ENCODE results near the gene TAF8.
A peak's percentile ranks its signal among the peaks of the same experiment; 100 is the strongest.

Gene TAF8

DNA sequence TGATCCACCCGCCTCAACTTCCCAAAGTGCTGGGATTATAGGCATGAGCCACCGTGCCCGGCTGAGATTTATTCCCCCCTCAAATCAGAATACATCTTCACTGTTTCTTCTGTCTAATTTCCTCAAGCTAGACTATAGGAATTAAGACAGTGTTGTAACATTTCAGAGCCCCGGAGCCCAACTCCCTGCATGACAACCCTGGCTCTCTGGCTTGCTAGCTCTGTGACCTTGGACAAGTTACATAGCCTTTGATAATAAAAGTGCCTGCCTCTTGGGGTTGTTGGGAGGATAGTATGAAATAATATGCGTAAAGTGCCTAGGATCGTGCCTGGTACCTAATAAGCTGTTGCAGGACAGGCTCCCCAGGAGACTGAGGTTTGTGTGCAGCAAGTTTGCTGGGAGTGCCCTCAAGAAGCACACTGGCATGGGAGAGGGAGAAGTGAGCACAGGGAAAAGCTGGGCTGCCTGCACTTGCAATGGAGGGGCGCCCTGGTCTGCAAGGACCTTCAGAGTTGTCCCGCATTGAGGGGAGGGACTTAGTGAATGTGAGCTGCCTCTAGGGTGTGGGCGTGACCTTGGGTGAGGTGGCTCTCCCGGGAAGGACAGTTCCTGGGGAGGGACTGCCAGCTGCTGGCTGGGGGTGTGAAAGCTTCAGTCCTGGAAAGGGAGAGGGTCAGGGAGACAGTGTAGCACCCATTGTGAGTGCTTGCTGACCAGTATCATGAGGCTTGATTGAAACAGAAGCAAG, 43.4 kb downstream of the TAF8 start:
- no peak for DNase-seq (ENCODE audit: low read depth, low spot score)
- no peak overlapping the region for H3K27ac ChIP-seq

DNA sequence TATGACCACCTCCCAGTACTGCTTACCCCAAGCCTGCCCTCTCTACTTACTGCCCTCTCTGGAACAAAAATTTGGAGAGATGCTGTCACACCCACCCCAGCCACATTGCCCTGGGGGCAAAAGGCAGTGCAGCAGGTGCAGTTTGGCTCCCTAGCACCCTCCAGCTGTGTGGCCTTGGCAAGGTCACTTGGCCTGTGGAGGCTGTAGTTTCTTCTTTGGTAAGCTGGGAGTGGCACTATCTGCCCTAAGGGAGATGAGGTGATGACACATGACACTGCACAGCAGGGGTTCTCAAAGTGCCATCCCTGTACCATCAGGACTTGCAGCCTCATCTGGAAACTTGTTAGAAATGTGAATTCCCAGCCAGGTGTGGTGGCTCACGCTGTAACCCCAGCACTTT, 44.8 kb downstream of the TAF8 start:
- peak overlapping the region; percentile 28 for H3K27ac ChIP-seq
- no peak for DNase-seq (ENCODE audit: low read depth, low spot score)

DNA sequence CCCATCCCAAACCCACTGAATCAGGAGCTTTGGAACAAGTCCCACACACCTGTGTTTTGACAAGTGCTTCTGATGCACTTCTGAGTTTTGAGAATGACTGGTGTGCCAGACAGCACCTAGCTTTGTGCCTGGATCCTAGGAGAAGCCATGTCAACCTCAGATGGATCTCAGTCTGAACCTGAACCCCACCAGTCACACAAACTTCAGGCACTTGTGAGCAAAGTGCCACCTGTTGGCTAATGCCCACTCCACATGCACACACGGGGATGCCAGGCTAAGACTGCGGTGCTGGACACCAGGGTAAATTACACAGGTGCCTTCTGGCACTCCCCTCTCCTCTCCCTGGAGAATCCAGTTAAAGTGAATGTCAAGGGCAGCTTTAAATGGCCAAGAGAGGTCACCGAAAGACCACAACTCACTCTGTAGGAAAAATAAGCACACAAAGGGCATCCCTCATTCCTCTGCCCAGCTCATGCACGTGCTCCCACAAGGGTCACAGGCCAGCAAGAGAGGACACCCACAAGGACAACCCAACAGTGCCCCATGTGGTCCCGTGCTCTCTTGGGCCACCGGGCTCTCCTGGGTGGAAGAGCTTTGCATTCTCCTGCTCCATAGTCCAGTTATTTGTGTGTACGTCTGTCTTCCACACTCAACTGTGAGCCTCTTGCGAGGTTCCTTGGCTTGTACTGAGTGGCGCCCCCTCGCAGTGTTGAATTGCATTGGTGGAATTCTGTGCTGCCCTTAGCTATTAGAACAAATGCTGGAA, 45.6 kb downstream of the TAF8 start:
- no peak for DNase-seq (ENCODE audit: low read depth, low spot score)
- peak overlapping the region; percentile 28 for H3K27ac ChIP-seq

DNA sequence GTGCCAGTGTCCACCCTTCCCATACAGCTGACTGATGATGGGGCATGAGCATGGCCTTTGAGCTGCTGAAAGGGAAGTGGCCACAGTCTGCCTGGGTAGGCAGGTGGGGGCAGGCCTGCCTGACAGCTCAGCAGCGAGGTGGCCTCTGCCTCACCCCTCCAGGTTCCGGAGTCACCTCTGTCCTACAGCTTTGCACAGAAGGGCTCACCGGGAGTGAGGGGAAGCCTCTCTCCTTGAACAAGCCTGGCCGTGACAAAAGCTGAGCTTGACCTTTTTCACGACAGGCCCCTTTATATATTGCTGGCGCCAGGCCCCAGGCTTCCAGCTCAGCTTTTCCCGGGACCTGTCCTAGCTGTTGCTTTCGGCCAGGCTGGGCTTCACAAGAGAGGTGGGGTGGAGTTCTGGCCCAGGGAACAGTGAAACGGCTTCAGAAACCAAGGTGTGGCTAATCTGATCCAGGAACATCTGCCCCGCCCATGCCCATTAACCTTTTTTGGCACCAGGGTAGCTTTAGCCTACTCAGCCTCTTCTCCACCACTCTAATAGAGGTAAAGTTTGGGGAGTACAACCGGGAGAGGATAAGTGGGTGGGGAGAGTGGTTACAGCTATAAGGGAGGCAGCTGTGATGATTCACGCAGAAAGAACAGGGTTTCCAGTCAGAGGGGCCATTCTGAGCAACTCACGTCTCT, 49.2 kb downstream of the TAF8 start:
- peak overlapping the region; percentile 92 for H3K27ac ChIP-seq
- peak; percentile 70 for DNase-seq (ENCODE audit: low read depth, low spot score)

DNA sequence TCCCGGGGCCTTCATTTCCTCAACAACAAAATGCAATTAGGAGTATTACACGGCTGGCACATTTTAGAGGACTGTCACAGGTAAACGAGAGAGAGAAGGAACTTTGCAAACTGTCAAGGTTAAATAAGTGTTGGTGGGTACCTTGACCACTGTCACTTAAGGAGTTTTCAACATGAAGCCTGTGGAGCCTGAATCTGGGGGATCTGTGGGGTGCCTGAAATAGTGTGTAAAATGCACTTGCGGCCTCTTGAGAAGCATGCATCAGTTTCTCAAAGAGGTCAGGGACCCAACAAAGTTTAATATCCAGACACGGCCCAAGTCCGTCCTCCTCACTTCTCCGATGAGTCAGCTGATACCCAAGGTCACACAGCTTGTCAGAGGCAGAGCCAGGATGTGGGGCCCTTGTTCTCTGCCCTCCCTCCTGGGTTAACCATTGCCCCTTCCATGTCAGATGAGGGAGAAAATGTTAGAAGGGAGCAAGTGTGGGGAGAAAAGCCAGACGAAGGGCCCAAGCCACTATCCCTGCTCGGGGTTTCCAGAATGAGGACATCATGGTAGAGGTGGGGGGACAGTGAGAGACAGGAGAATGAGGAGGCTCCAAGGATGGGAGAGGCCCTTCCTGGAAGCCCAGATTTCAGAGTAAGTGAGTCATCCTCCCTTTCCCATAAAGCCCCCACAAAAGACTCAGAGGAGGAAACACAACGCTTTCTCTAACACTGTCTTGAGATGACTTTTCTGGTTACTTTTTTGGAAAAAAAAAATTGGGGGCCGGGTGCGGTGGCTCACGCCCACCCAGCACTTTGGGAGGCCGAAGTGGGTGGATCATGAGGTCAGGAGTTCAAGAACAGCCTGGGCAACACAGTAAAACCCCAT, 49.9 kb downstream of the TAF8 start:
- H3K27ac ChIP-seq, result peak overlapping the region; percentile 92

DNA sequence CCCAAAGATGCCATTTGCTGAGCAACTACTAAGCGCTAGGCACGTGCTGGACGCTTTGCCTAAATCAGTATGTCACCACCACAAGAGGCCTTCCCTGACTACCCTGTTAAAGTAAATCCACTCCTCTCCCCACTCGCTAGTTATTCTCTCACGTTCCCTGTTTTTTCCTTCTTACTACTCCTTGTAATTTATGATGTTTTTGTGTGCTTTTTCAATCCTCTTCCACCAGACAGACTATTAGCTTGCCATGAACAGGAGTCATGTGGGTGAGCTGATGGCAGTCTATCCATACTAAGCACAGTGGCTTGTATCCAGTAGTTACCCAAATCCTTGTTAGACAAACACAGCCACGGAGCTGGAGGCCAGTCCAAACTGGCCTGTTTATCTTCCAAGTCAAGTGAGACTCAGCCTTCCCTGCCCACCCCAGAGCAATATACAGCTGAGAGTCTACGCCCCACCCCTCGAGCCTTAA, 50.9 kb downstream of the TAF8 start:
- no peak for DNase-seq (ENCODE audit: low read depth, low spot score)
- peak overlapping the region; percentile 92 for H3K27ac ChIP-seq

More for the DNA sequence above, 49.9 kb downstream of the TAF8 start:
- no peak for DNase-seq (ENCODE audit: low read depth, low spot score)

DNA sequence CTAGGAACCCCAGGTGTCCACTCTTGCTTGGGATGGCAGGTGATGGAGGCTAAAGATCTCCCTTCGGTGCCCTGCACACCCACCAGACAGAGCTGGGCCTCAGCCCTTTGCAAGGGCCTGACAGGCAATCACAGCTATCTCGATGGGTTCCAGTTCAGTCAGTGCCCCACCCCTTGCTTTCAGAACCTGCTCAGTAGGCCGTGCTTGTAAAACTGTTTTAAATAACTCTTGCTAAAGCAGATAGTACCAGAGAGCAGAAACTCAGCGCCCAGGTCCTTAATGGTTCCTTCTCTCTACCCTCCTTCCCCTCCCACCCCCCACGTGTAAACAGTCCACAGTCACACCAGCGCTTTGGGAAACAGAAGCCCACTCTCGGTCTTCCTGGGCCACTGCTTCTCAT, 52.9 kb downstream of the TAF8 start:
- H3K27ac ChIP-seq, result peak overlapping the region; percentile 92
- no peak for DNase-seq (ENCODE audit: low read depth, low spot score)

DNA sequence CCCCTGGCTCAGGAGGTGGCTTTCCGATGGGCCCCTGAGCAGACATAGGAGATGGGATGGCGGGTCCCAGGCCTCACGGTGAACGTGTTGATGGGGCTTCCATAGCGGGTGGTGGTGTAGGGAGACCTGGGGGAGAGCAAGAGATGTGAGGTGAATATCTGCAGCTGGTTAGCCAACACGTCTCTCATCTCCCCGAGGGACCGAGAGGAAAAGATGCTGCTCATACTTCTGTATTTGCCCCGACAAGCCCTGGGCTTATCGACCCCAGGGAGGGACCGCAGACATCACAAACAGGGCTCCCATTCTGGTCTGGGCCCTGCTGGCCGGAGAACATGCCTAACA, 53.4 kb downstream of the TAF8 start:
- no peak for DNase-seq (ENCODE audit: low read depth, low spot score)
- peak overlapping the region; percentile 92 for H3K27ac ChIP-seq

DNA sequence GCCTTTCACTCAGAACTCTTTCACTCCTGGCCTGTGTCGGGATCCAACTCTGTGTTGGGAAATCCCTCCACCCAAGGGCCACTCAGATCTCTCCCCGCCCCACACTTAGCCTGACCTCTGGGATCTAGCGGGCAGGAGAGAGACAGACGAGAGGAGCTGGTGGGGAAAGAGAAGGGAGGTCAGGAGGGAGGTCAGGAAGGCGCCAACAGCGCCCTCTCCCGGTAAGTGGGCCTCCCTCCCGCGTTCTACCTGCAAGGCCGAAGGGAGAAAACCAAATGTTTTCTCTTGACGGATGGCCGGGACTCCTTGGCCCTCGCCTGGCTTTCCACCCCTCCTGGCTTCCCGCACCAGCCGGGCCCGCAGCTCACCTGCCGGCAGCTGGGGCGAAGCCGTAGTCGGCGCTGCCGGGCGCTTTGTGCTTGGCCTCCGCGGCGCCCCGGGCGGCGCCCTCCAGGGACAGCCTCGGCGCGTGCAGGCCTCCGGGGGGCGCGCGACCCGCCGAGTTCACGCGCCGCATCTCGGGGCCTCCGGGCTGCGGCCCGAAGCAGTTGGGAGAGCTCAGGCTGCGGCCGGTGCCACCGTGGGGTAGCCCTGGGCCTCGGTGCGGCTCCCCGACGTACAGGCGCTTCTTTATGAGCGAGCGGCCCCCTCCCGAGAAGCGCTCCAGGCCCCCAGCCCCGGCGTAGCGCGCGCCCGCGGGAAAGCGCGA, 53.9 kb downstream of the TAF8 start:
- no peak for DNase-seq (ENCODE audit: low read depth, low spot score)
- H3K27ac ChIP-seq, result peak overlapping the region; percentile 92

DNA sequence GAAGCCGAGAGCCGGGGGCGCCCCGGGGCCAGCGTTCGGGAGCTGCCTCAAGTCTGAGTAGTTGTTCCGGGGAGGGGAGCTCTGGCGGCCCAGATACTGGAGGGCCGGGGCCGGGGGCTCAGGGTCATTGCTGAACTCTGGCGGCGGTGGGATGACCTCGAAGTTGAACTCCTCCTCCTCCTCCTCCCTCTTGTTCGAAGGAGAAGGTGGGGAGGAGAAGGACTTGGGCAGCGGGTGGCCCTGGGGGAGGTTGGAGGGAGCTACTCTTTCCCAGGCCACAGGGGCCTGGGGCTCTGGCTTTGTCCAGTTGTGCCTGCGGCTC, 54.4 kb downstream of the TAF8 start:
- DNase-seq (ENCODE audit: low read depth, low spot score), result no peak
- no peak overlapping the region for H3K27ac ChIP-seq

DNA sequence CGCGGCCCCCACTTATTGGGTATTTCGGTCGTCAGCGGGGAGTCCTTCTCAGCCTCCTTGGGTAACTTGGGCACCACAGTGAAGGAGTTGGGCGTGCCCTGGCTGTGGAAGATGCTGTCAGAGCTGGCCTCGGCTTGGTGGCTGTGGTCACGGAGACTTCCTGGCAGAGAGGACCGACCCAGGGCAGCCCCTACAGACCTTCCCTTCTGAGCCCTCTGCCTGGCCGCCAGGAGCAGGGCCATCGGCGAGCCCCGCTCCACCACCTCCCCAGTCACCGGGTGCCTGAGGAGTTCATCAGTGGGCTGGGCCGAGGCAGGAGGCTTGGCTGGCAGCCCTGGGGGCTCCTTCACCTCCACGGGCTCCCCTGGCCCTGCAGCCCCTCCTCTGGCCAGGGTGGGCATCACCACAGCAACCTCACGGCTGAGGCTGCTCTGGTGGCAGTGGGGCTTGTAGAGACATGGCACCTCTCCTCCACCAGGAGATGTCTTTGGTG, 54.9 kb downstream of the TAF8 start:
- DNase-seq (ENCODE audit: low read depth, low spot score), result no peak
- H3K27ac ChIP-seq, result no peak overlapping the region

DNA sequence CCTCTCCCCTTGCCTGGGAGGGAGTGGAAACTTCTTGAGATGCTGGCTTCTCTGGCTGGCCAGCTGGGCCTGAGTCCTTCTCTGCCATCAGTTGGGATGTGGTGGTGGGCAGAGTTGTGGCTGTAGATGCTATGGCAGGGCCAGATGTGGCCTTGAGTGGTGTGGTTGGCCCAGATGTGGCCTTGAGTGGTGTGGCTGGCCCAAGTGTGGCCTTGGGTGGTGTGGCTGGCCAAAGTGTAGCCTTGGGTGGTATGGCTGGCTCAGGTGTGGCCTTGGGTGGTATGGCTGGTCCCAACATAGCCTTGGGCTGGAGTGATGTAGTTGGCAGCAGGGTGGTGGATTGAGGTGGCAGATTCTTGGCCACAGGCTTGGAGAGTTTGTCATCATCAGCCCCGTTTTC, 55.4 kb downstream of the TAF8 start:
- no peak for DNase-seq (ENCODE audit: low read depth, low spot score)
- no peak overlapping the region for H3K27ac ChIP-seq

DNA sequence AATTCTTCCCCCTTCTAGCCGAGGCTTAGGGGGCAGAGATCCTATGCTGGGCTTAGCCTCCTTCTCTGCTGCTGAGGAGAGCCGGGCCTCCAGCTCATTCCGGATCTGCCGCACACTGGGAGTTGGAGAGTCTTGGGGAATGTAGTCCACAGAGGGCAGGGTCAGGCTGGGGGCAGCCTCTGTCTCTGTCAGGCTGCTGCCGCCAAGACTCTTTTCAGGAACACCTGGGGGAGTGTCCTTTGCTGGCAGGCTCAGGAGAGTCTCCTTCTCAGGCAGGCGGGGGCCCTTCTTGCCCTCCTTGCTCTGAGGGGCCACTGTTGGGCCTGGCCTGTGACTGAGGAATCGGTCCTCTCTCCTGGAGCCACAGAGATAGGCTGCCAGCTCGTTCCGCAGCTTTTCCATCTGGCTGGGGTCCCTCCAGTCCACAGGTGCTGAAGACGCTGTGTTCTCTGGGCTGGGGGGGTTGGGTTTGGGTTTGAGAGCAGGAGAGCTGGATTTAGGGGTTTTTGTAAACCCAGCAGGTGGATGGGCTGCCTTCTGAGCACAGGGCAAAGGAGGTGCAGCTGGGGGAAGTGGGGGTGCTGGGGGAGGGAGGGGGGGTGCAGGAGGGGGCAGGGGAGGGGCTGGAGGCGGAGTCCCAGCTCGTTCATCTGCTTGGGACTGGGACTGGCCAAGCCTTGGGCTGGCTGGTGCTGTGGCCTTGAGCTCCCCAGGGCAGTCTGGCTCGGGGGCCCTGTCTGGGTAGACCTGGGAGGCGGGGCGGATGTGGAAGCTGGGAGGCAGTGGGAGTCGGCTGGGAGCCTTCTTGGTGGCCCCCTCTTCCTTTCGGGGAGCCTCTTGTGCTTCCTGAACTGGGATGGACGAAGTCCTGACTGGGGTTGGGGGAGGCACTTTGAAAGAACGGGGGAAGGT, 56.0 kb downstream of the TAF8 start:
- no peak overlapping the region for H3K27ac ChIP-seq
- no peak for DNase-seq (ENCODE audit: low read depth, low spot score)

DNA sequence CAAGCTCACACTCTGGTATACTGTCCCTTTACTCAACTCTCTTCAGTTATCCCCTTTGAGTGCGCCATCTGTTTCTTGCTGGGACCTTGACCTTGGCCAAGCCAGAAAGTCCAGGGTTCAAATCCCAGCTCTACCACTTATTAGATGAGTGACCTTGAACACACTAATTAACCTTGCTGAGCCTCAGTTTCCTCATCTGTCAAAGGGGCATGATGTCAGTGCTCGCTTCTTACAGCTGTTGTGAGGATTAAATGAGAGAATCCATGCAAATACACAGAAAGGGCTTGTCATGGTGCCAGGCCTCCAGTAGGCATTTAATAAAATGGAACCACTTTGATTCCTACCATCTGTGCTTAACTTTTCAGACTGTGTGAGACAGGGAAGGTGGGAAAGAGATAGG, 57.7 kb downstream of the TAF8 start:
- no peak overlapping the region for H3K27ac ChIP-seq
- DNase-seq (ENCODE audit: low read depth, low spot score), result no peak

DNA sequence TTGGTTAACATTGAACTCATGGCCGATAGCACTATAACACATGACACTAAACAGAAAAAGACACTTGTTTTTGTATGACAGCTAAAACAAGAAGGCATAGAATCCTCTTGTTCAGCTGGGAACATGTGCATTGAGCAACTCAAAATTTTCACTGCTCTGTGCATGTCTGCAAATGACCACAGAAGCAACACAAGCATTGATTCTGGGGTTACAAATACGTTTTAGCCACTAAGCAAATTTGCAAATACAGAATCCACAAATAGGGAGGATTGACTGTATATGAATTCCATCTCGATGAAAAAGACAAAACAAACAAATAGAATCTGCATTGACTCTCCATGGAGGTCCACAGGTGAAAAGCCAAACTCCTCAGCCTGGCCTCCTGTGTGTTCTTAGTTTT, 60.4 kb downstream of the TAF8 start:
- no peak for DNase-seq (ENCODE audit: low read depth, low spot score)
- H3K27ac ChIP-seq, result no peak overlapping the region

DNA sequence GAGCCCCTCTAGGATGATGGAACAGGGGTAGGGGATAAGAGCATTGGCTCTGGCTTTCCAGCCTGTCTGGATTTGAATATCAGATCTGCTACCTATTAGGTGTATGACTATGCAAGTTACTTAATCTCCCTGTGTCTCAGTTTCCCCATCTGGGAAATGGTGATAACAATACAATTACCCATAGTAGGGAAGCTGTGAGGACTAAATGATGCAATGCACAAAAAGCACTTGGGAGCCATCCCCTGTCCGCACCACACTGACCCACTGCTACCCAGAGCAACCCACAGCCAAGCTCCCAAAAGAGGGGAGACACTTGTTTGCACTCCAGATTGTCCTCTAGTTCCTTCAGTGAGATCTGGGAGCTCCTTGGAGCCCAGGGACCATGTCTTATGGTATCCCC, 62.0 kb downstream of the TAF8 start:
- DNase-seq (ENCODE audit: low read depth, low spot score), result no peak
- no peak overlapping the region for H3K27ac ChIP-seq

DNA sequence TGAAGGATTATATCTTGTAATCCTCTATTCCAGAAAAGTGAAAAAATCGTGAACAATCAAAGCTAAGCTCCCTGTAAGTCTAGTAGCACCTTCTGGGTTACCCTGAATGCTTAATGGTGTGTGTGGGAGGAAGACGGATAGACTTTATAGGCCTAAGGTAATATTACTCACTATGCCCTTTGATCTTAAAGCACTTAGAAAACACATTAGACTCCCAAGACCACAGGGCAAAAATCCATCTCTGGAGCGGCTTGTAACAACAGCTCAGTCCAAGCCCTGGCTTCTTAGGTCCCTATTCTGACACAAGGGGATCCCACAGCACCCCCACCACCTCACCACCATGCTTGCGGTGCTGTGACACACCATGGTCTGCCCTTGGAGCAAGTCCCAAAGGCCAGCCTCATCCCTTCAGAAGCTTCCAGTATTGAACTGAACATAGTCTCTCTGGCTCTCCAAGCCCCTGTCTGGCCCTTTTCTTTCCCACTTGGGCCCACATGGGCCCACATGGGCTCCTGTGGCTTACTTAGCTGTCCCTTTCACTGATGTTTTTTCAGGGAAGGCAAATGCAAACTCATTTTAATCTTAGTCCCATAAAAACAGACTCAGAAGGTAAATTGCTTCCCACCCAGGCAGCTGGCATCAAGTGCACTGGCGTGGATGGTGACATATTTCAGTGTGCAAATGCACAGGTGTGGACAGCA, 63.8 kb downstream of the TAF8 start:
- peak overlapping the region; percentile 10 for H3K27ac ChIP-seq
- no peak for DNase-seq (ENCODE audit: low read depth, low spot score)

DNA sequence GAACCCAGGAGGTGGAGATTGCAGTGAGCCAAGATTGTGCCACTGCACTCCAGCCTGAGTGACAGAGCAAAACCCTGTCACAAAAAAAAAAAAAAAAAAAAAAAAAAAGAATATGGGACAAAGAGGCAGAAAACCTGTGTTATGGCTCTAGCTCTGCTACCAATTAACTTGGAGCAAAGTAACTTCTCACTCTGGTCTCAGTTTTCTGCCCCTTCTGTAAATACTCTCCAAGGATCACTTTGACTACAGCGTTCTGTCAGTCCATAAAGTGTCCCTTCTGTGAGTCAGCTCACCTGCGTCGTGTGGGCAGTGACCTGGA, 67.5 kb downstream of the TAF8 start:
- no peak for DNase-seq (ENCODE audit: low read depth, low spot score)
- H3K27ac ChIP-seq, result peak overlapping the region; percentile 89
